ENCODE measurements around the gene TIMM10B. TPM values are rescaled to one million over a fixed set of nuclear protein-coding genes. Genes with fewer than 3 reads are reported as not detected.

TIMM10B gene
- total and polyA plus RNA-seq, 2 of the 4 experiments (the other 2 are of a cell fraction) = 24.7 to 27.1 TPM

GRCh38 chr11:6433998-6434660, 47.2 kb upstream of the TIMM10B start:
- Histone ChIP-seq H3K4me3 (ENCODE audit: insufficient read depth, low read depth, low read length) (no peak overlapping the region), H2BK15ac (ENCODE audit: low read depth, low read length) (no peak overlapping the region), H3K4me2 (ENCODE audit: low read depth, low read length) (no peak overlapping the region), H4K5ac (ENCODE audit: low read depth, low read length) (no peak overlapping the region), H3K14ac (replicated peaks; ENCODE audit: low read depth, low read length) (no peak overlapping the region), H2AK5ac (ENCODE audit: low read depth, low read length) (no peak overlapping the region), H3K36me3 (ENCODE audit: control insufficient read depth, insufficient read depth, low read length) (no peaks in the 10 kb centered on the region), H4K20me1 (ENCODE audit: insufficient read depth, low read length) (no peaks in the 10 kb centered on the region), H3K27ac (ENCODE audit: insufficient read depth, low read length) (no peak overlapping the region), H3K56ac (ENCODE audit: extremely low read depth, insufficient read depth, low read length) (no peak overlapping the region), H2BK5ac (ENCODE audit: low read depth, low read length, poor library complexity, severe bottlenecking) (no peak overlapping the region), H3K9ac (ENCODE audit: low read depth, low read length) (no peak overlapping the region), H2AFZ (replicated peaks; ENCODE audit: low read length, poor library complexity) (no peak overlapping the region), H4K91ac (ENCODE audit: insufficient read depth, low read depth, low read length) (no peak overlapping the region), H3K23ac (ENCODE audit: low read depth, low read length) (no peak overlapping the region), H3K9me3 (ENCODE audit: control insufficient read depth, insufficient read depth, low read length) (no peaks in the 10 kb centered on the region), H2AK9ac (replicated peaks; ENCODE audit: low read depth, low read length, poor library complexity) (no peak overlapping the region), H3K79me1 (ENCODE audit: low read depth in 1 of 2, low read length in 2 of 2) (no peaks in the 10 kb centered on the region), H3K4ac (ENCODE audit: low read depth, low read length) (no peak overlapping the region), H3K9me1 (ENCODE audit: insufficient read depth, low read length) (no peaks in the 10 kb centered on the region), H4K8ac (ENCODE audit: low read depth in 2 of 2, low read length in 2 of 2) (no peak overlapping the region), H3K4me1 (ENCODE audit: control insufficient read depth, insufficient read depth, low read length) (no peaks in the 10 kb centered on the region), H2BK120ac (ENCODE audit: low read depth, low read length) (no peak overlapping the region), H3K27me3 (ENCODE audit: control insufficient read depth, insufficient read depth, low read length) (no peaks in the 10 kb centered on the region), H2BK20ac (ENCODE audit: low read depth, low read length) (no peak overlapping the region), H3K18ac (ENCODE audit: low read depth, low read length) (no peak overlapping the region)
- BruUV-seq (replicated peaks) = no TSS peak
- DNase-seq = no peak
- CTCF ChIA-PET = no interaction called here
- intact Hi-C loops (cut with micrococcal nuclease) = no loop called here
- POLR2A ChIA-PET (ENCODE audit: unreplicated experiment) = no interaction called here
- no peak for ATAC-seq (ENCODE audit: low read depth)
- dilution Hi-C loops (cut with HindIII; ENCODE audit: low sequenced_read_pairs, unreplicated experiment) = no loop called here
- TF ChIP-seq POLR2A (IDR thresholded peaks at IDR 0.05; ENCODE audit: low read depth, low read length) (no peak), MXI1 (IDR thresholded peaks at IDR 0.05; ENCODE audit: borderline replicate concordance, low read depth, low read length) (no peak), RFX5 (IDR thresholded peaks at IDR 0.05; ENCODE audit: low read depth, low read length) (no peak), BHLHE40 (IDR thresholded peaks at IDR 0.05; ENCODE audit: low read depth, low read length) (no peak), CHD1 (IDR thresholded peaks at IDR 0.05; ENCODE audit: low read depth, low read length) (no peak), MAFK (IDR thresholded peaks at IDR 0.05; ENCODE audit: low read depth, low read length) (no peak), ELK1 (IDR thresholded peaks at IDR 0.05; ENCODE audit: borderline replicate concordance, low read depth, low read length) (no peak), CTCF (conservative IDR thresholded peaks at IDR 0.05; ENCODE audit: low read depth, low read length) (no peak), MAZ (IDR thresholded peaks at IDR 0.05; ENCODE audit: borderline replicate concordance, low read depth, low read length) (no peak), FOS (IDR thresholded peaks at IDR 0.05; ENCODE audit: low read depth, low read length) (no peak), USF2 (IDR thresholded peaks at IDR 0.05; ENCODE audit: low read depth, low read length) (no peak), CEBPB (IDR thresholded peaks at IDR 0.05; ENCODE audit: low read depth, low read length) (no peak), RCOR1 (IDR thresholded peaks at IDR 0.05; ENCODE audit: insufficient replicate concordance, low read length) (no peak), NFE2L2 (IDR thresholded peaks at IDR 0.05; ENCODE audit: low read depth, low read length) (no peak), RAD21 (IDR thresholded peaks at IDR 0.05; ENCODE audit: low read length) (no peak), SMC3 (IDR thresholded peaks at IDR 0.05; ENCODE audit: low read depth, low read length) (no peak)
- in situ Hi-C loops (cut with MboI; ENCODE audit: low sequenced_read_pairs) = no loop called here
- WGBS, 2 experiments (ENCODE audit: extremely low coverage in 2 of 2, insufficient read length in 1 of 2) = no CpG with 5 or more reads among the region's 5 CpGs

All from IMR-90 (cell line).